ENCODE measurements around the gene MRAP.

MRAP gene

DNA sequence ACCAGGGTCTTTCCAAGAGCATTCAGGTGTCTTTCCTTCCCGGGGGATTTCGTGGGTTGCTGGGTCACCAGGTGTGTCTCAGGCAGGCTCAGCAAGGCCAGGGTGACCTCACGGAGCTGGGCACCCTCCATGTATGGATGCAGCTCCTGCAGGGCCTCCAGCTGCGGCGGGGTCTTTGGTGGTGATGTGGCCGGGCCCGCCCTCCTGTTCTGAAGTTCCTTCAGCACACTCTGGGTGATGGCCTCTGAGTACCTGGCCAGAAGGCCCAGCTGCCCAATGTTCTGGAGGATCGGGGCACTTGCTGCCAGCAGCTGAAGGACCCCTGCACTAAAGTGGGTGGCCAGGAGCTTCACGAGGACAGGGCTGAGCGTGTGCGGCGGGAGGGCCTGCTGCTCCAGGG lies 48.7 kb downstream of the MRAP start:
- no peak for DNase-seq (ENCODE audit: low read depth)
- TF ChIP-seq, protein P1, sequence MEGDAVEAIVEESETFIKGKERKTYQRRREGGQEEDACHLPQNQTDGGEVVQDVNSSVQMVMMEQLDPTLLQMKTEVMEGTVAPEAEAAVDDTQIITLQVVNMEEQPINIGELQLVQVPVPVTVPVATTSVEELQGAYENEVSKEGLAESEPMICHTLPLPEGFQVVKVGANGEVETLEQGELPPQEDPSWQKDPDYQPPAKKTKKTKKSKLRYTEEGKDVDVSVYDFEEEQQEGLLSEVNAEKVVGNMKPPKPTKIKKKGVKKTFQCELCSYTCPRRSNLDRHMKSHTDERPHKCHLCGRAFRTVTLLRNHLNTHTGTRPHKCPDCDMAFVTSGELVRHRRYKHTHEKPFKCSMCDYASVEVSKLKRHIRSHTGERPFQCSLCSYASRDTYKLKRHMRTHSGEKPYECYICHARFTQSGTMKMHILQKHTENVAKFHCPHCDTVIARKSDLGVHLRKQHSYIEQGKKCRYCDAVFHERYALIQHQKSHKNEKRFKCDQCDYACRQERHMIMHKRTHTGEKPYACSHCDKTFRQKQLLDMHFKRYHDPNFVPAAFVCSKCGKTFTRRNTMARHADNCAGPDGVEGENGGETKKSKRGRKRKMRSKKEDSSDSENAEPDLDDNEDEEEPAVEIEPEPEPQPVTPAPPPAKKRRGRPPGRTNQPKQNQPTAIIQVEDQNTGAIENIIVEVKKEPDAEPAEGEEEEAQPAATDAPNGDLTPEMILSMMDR (conservative IDR thresholded peaks at IDR 0.05; ENCODE audit: low read depth, low read length) = no peak
- no peak overlapping the region for H3K4me3 ChIP-seq (ENCODE audit: low read depth, low read length)

DNA sequence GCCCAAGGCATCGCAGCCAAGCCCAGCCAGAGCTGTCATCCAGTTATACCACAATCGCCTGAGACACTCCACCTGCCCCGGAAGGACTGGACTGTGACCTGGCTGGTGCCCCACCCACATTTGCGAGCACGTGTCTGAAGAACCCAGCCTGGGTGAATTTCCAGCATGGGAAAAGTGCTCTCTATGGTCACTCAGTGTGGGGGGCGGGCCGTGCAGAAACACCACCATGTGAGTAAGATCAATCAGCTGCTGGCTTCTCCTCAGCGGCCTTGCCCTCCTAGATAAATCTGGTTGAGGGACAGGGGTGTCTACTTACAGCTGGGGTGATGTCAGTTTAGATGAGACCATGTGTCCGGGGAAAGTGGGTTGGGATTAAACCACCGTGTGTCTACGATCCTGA lies 49.3 kb downstream of the MRAP start:
- TF ChIP-seq, protein P1 (conservative IDR thresholded peaks at IDR 0.05; ENCODE audit: low read depth, low read length) = no peak
- no peak overlapping the region for H3K4me3 ChIP-seq (ENCODE audit: low read depth, low read length)

DNA sequence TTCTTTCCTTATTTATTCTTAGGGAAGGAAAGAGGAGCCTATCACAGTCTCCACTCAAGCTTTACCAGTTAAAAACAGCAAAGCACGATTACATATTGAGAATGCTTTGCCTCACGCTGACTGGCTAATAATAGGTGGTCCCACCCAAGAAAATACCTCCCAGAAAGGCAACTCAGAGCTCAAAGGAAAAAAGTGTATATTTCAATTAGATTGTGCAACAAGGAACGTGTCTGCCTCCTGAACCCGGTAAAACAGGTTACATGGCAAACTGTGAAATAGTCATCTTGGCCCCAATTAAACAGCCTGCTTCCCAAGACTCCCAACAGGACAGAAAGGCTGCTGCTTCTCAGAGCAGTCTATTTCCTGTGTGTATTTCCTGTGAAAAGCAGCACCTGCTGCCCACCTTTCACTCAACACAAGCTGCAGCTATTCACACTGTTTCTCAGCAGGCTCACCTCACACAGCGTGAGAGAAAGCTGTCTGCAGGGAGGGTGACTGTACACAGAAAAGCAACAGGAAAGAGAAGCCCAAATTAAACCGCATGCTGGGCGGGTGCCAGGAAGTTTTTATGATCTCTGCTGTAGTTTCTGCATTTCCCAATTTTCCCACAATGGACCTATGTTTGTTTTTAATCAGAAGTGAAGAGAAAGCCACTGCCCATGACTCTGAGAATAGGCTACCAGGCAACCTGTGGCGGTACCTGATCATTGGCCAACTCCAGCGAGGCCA lies 50.1 kb downstream of the MRAP start:
- TF ChIP-seq, protein P1 (conservative IDR thresholded peaks at IDR 0.05; ENCODE audit: low read depth, low read length) = no peak
- DNase-seq (ENCODE audit: low read depth) = no peak
- H3K4me3 ChIP-seq (ENCODE audit: low read depth, low read length) = no peak overlapping the region

More for the DNA sequence above, 49.3 kb downstream of the MRAP start:
- DNase-seq (ENCODE audit: low read depth) = no peak

DNA sequence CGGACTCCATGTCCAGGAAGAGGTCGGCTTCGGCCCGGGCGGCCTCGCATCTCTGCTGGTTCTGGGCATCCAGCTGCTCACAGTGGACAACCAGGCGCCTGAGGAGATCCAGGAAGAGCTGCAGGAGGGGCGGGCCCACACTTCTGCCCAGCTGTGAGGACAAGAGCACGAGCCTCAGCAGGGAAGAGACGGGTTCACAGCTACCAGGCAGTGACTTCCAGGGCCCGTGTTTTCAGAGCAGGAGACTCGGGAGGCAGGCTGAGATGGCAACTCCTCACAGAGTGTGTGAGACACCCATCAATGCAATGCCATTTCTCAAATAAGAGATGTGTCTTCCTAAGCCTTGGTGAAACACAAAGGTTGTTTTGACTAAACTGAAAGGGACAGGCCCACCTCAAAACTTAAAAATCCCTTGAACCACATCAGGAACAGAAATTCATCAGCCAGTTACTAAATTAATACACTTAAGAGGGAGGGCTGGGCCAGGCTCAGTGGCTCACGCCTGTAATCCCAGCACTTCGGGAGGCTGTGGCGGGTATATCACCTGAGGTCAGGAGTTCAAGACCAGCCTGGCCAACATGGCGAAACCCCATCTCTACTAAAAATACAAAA lies 50.8 kb downstream of the MRAP start:
- DNase-seq (ENCODE audit: low read depth) = no peak
- TF ChIP-seq, protein P1 (conservative IDR thresholded peaks at IDR 0.05; ENCODE audit: low read depth, low read length) = no peak
- H3K4me3 ChIP-seq (ENCODE audit: low read depth, low read length) = no peak overlapping the region

DNA sequence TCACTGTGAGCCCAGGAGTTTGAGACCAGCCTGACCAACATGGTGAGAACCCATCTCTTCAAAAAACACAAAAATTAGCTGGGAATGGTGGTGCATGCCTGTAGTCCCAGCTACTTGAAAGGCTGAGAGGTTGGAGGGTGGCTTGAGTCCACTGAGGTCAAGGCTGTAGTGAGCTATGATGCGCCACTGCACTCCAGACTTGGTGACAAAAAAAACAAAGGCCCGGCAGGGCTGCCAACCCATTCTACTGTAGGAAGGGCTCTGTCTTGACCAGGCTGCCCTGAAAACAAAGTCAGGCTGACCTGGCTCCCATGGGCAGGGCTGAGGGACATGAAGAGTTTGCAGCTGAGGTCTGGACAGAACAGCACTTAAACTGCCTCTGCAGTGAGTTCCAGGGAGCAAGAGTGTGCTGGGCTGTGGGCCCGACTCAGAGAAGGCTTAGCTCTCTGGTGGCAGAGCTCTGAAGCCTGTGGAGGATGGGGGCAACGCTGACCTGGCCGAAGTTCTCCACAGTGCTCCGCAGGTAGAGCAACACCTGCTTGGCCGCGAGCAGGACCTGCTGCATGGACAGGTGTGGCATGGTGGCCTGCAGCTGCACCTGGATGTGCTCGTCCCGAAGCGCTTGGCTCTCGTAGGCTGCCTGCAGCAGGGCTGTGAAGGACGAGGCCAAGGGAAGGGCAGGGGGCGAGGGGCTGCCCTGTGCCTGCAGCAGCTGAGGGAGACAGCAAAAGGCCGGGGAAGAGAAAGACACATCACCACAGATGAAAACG lies 51.7 kb downstream of the MRAP start:
- no peak for DNase-seq (ENCODE audit: low read depth)
- no peak overlapping the region for H3K4me3 ChIP-seq (ENCODE audit: low read depth, low read length)
- TF ChIP-seq, protein P1 (conservative IDR thresholded peaks at IDR 0.05; ENCODE audit: low read depth, low read length) = no peak

DNA sequence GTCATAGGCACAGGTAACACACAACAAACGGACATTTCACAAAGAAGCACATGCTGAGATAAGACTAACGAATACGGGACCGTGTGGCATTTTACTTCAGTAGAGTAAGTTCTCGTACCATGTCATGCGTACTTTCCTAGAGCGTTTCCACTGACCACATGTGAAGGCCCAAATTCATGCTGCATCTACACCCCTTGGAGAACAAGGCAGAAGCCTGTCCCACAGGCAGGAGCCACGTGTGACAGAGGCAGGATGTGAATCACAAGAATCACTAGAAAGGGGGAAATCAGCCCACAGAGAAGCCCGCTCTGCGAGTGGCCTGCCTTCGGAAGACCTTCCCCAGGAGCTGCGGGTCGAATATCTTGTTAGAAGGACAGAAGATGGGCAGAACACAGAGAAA lies 52.3 kb downstream of the MRAP start:
- no peak overlapping the region for H3K4me3 ChIP-seq (ENCODE audit: low read depth, low read length)
- DNase-seq (ENCODE audit: low read depth) = no peak
- TF ChIP-seq, protein P1 (conservative IDR thresholded peaks at IDR 0.05; ENCODE audit: low read depth, low read length) = no peak

All from choroid plexus epithelial cell (primary cell).